Activated T-cell treated with anti-CD3 and anti-CD28 coated beads, Interleukin-2, amount 50 U/mL, for 24 hours (primary cell): ENCODE data around the gene KIRREL1.
A peak's percentile ranks its signal among the peaks of the same experiment; 100 is the strongest.
"Not testable (repeated sequence)": the region's sequence is repeated elsewhere in the genome, so short reads cannot be mapped to it uniquely, and the experiment has no call there.

Experiments used
- DNase-seq: peaks from one replicate; pipeline ENCODE4 v3.0.0-alpha.2; 2020
- H3K27ac Mint-ChIP-seq: 2 replicates; pipeline ENCODE4 v1.8.0; 2020; ENCODE audit warnings: mild to moderate bottlenecking, mixed read lengths
- H3K27me3 Mint-ChIP-seq: 2 replicates; pipeline ENCODE4 v1.8.0; 2020; ENCODE audit warnings: mixed read lengths
- H3K36me3 Mint-ChIP-seq: 2 replicates; pipeline ENCODE4 v1.8.0; 2020; ENCODE audit warnings: low read depth, mixed read lengths
- H3K4me1 Mint-ChIP-seq: 2 replicates; pipeline ENCODE4 v1.8.0; 2020; ENCODE audit warnings: low read depth, mixed read lengths
- H3K4me3 Mint-ChIP-seq: 2 replicates; pipeline ENCODE4 v1.8.0; 2020; ENCODE audit warnings: mild to moderate bottlenecking, moderate library complexity, mixed read lengths
- H3K9me3 Mint-ChIP-seq: 2 replicates; pipeline ENCODE4 v1.8.0; 2020; ENCODE audit warnings: mixed read lengths

Gene KIRREL1

GRCh38 chr1:158118713-158119402, 125.4 kb downstream of the KIRREL1 start:
- Mint-ChIP-seq H3K27me3 (peaks cover 83% of the 10 kb centered on the region), H3K27ac (no peak overlapping the region), H3K4me3 (no peak overlapping the region), H3K4me1 (peaks cover 14% of the 10 kb centered on the region), H3K9me3 (no peaks in the 10 kb centered on the region), H3K36me3 (no peaks in the 10 kb centered on the region)
- DNase-seq, result no peak

GRCh38 chr1:158119976-158120653, 126.7 kb downstream of the KIRREL1 start:
- no peak overlapping the region for H3K4me3 Mint-ChIP-seq
- H3K27ac Mint-ChIP-seq, result no peak overlapping the region
- no peaks in the 10 kb centered on the region for H3K36me3 Mint-ChIP-seq
- DNase-seq, result no peak
- peaks cover 84% of the 10 kb centered on the region for H3K27me3 Mint-ChIP-seq
- H3K9me3 Mint-ChIP-seq, result no peaks in the 10 kb centered on the region
- peaks cover 10% of the 10 kb centered on the region for H3K4me1 Mint-ChIP-seq

DNA sequence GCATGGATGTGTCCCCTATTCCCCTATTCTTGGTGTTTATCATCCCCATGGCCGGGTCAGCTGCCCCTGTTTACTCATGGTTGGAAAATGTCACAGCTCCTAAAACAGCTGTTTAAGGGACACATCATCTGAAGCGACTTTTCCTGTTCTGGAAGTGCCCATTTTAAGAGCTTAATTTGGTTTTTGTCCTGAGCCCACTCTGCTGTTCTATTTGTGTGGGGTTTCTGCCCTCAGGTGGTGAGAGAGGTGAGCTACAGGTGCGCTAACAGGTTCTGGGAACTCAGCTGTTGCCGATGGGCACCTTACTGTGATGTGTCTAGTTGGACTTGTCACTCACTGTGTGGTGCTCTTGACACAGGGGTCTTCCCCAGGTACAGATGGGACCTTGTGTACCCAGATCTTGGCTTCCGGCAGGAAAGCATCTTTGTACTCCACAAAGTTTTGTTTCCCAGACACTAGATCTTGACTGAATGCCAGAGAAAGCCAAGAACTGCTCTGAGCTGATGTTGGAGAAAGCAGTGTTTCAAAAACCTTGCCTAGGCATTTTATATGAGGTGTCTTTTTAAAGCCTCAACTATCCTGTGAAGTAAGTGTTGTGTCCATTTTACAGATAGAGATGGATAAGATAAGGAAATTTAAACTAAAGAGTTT, 128.3 kb downstream of the KIRREL1 start:
- Mint-ChIP-seq H3K36me3 (no peaks in the 10 kb centered on the region), H3K9me3 (no peaks in the 10 kb centered on the region), H3K27ac (no peak overlapping the region), H3K27me3 (peaks cover 76% of the 10 kb centered on the region), H3K4me1 (peaks cover 11% of the 10 kb centered on the region), H3K4me3 (no peak overlapping the region)
- no peak for DNase-seq

GRCh38 chr1:158122833-158123388, 129.5 kb downstream of the KIRREL1 start:
- peaks cover 76% of the 10 kb centered on the region for H3K27me3 Mint-ChIP-seq

DNA sequence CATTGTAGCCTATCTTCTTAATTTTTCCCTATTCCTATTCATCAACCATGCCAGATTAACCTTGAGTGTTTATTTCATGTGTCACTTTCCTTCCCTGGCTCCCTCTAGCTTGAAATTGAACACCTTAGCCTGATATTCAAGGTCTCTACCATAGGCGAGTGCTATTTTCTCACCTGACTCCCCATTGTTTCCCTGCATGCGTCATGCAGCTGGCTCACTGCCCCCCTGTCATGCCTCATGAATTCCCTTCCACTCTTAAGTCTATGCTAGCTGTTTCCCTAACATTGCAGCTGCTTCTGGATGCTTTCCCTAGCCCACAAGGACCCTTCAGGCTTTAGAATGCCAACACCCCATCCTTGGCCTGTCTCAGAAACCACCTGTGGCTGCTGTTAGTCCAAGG, 130.6 kb downstream of the KIRREL1 start:
- Mint-ChIP-seq H3K27ac (no peak overlapping the region), H3K36me3 (no peaks in the 10 kb centered on the region), H3K27me3 (peaks cover 67% of the 10 kb centered on the region), H3K9me3 (no peaks in the 10 kb centered on the region), H3K4me1 (peaks cover 2% of the 10 kb centered on the region), H3K4me3 (no peak overlapping the region)
- DNase-seq, result no peak

More at GRCh38 chr1:158122833-158123388, 129.5 kb downstream of the KIRREL1 start:
- no peaks in the 10 kb centered on the region for H3K9me3 Mint-ChIP-seq
- H3K4me3 Mint-ChIP-seq, result no peak overlapping the region
- H3K4me1 Mint-ChIP-seq, result peaks cover 8% of the 10 kb centered on the region
- no peak for DNase-seq
- H3K27ac Mint-ChIP-seq, result no peak overlapping the region
- no peaks in the 10 kb centered on the region for H3K36me3 Mint-ChIP-seq

GRCh38 chr1:158124999-158125398, 131.6 kb downstream of the KIRREL1 start:
- Mint-ChIP-seq H3K36me3 (no peaks in the 10 kb centered on the region), H3K27ac (no peak overlapping the region), H3K4me3 (no peak overlapping the region), H3K9me3 (no peaks in the 10 kb centered on the region), H3K4me1 (peaks cover 2% of the 10 kb centered on the region), H3K27me3 (peaks cover 63% of the 10 kb centered on the region)
- DNase-seq, result peak; percentile 75

GRCh38 chr1:158126425-158126824, 133.0 kb downstream of the KIRREL1 start:
- Mint-ChIP-seq H3K27ac (no peak overlapping the region), H3K4me3 (no peak overlapping the region), H3K36me3 (no peaks in the 10 kb centered on the region), H3K9me3 (no peaks in the 10 kb centered on the region), H3K27me3 (peaks cover 48% of the 10 kb centered on the region), H3K4me1 (peaks cover 2% of the 10 kb centered on the region)
- DNase-seq, result no peak

- H3K27me3 Mint-ChIP-seq, result peaks cover 34% of the 10 kb centered on the region
- not testable (repeated sequence) for DNase-seq, H3K9me3 Mint-ChIP-seq, H3K4me1 Mint-ChIP-seq, H3K36me3 Mint-ChIP-seq, H3K4me3 Mint-ChIP-seq, H3K27ac Mint-ChIP-seq
Measured at GRCh38 chr1:158128531-158128930, 135.1 kb downstream of the KIRREL1 start.

- H3K27me3 Mint-ChIP-seq, result peaks cover 17% of the 10 kb centered on the region
- H3K9me3 Mint-ChIP-seq, result no peaks in the 10 kb centered on the region
- H3K4me1 Mint-ChIP-seq, result peaks cover 1% of the 10 kb centered on the region
Measured at GRCh38 chr1:158131217-158131616, 137.8 kb downstream of the KIRREL1 start.

DNA sequence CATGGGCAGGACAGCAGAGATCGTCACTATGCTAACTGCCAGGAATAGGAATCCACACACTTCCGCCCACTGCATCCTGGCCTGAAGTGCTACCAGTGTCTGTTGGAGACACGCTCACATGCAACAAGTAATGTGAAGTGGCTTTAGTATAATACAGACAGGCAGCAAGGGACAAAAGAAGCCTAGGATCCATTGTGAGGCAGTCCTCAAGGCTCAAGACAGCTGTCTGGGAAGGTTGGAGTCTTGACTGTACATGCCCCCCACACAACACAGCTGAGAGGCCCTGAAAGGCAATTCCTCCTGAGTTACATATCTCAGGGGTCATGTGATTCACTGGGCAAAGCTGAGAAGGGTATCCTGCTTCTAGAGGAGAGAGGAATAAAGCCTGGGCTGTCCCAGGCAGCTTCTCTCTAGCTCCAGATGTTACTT, 147.3 kb downstream of the KIRREL1 start:
- H3K36me3 Mint-ChIP-seq, result no peaks in the 10 kb centered on the region
- H3K4me3 Mint-ChIP-seq, result no peak overlapping the region
- H3K27ac Mint-ChIP-seq, result no peak overlapping the region
- no peaks in the 10 kb centered on the region for H3K9me3 Mint-ChIP-seq
- DNase-seq, result no peak
- no peaks in the 10 kb centered on the region for H3K4me1 Mint-ChIP-seq
- H3K27me3 Mint-ChIP-seq, result peaks cover 2% of the 10 kb centered on the region

More at GRCh38 chr1:158131217-158131616, 137.8 kb downstream of the KIRREL1 start:
- Mint-ChIP-seq H3K36me3 (no peaks in the 10 kb centered on the region), H3K4me3 (no peak overlapping the region), H3K27ac (no peak overlapping the region)
- no peak for DNase-seq

- Mint-ChIP-seq H3K36me3 (no peaks in the 10 kb centered on the region), H3K9me3 (peaks cover 3% of the 10 kb centered on the region), H3K27me3 (no peaks in the 10 kb centered on the region), H3K4me1 (peaks cover 23% of the 10 kb centered on the region), H3K27ac (no peak overlapping the region), H3K4me3 (no peak overlapping the region)
- DNase-seq, result no peak
Measured at GRCh38 chr1:158145173-158145719, 151.8 kb downstream of the KIRREL1 start.

GRCh38 chr1:158146165-158146564, 152.7 kb downstream of the KIRREL1 start:
- no peaks in the 10 kb centered on the region for H3K27me3 Mint-ChIP-seq
- H3K36me3 Mint-ChIP-seq, result no peaks in the 10 kb centered on the region
- H3K27ac Mint-ChIP-seq, result no peak overlapping the region
- H3K4me1 Mint-ChIP-seq, result peaks cover 29% of the 10 kb centered on the region
- no peak for DNase-seq
- no peak overlapping the region for H3K4me3 Mint-ChIP-seq
- H3K9me3 Mint-ChIP-seq, result peaks cover 3% of the 10 kb centered on the region

- H3K4me3 Mint-ChIP-seq, result no peak overlapping the region
- no peaks in the 10 kb centered on the region for H3K36me3 Mint-ChIP-seq
- peaks cover 29% of the 10 kb centered on the region for H3K4me1 Mint-ChIP-seq
- no peak for DNase-seq
- no peaks in the 10 kb centered on the region for H3K27me3 Mint-ChIP-seq
- H3K9me3 Mint-ChIP-seq, result peaks cover 3% of the 10 kb centered on the region
- H3K27ac Mint-ChIP-seq, result no peak overlapping the region
Measured at GRCh38 chr1:158146739-158147138, 153.3 kb downstream of the KIRREL1 start.

GRCh38 chr1:158147401-158147800, 154.0 kb downstream of the KIRREL1 start:
- DNase-seq, result no peak
- Mint-ChIP-seq H3K9me3 (peaks cover 3% of the 10 kb centered on the region), H3K27ac (no peak overlapping the region), H3K4me3 (no peak overlapping the region), H3K27me3 (no peaks in the 10 kb centered on the region), H3K36me3 (no peaks in the 10 kb centered on the region), H3K4me1 (peaks cover 29% of the 10 kb centered on the region)
